ENCODE data around the gene PHC2. TPM values are rescaled to one million over a fixed set of nuclear protein-coding genes. Genes with fewer than 3 reads are reported as not detected.
A peak's percentile ranks its signal among the peaks of the same experiment; 100 is the strongest.

The PHC2 gene
- total RNA-seq, 1 donor from 2014 or later: 222 TPM

DNA sequence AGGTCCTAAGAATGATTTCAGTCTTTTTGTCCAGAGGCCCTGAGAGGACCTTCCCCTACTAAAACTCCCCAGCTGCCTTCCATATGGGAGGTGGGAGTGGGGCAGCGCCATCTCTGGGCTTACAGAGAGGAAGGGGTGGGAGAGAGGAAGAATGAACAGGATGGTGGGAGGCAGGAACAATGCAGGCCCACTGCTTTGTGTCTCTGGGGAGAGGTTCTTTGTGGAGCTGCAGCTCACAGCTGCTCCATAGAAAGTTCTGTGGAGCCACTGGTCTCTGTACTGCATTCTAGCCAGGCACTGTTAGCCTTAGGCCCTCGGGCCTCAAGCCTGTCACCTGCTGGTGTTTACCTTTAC, 66.4 kb downstream of the PHC2 start:
- H3K9me3 ChIP-seq: no peaks in the 10 kb centered on the region
- no peaks in the 10 kb centered on the region for H3K36me3 ChIP-seq
- no peaks in the 10 kb centered on the region for H3K27me3 ChIP-seq
- TF ChIP-seq, protein P1, sequence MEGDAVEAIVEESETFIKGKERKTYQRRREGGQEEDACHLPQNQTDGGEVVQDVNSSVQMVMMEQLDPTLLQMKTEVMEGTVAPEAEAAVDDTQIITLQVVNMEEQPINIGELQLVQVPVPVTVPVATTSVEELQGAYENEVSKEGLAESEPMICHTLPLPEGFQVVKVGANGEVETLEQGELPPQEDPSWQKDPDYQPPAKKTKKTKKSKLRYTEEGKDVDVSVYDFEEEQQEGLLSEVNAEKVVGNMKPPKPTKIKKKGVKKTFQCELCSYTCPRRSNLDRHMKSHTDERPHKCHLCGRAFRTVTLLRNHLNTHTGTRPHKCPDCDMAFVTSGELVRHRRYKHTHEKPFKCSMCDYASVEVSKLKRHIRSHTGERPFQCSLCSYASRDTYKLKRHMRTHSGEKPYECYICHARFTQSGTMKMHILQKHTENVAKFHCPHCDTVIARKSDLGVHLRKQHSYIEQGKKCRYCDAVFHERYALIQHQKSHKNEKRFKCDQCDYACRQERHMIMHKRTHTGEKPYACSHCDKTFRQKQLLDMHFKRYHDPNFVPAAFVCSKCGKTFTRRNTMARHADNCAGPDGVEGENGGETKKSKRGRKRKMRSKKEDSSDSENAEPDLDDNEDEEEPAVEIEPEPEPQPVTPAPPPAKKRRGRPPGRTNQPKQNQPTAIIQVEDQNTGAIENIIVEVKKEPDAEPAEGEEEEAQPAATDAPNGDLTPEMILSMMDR (IDR thresholded peaks at IDR 0.05): no peak
- intact Hi-C loops (cut with DNase I): no loop called here
- H3K4me3 ChIP-seq: no peak overlapping the region
- H3K4me1 ChIP-seq: peaks cover 12 to 51% of the 10 kb centered on the region in 2 donors
- peak overlapping the region; percentile 73 to 87 for H3K27ac ChIP-seq
- DNase-seq (ENCODE audit: low spot score in 2 of 2): no peak

DNA sequence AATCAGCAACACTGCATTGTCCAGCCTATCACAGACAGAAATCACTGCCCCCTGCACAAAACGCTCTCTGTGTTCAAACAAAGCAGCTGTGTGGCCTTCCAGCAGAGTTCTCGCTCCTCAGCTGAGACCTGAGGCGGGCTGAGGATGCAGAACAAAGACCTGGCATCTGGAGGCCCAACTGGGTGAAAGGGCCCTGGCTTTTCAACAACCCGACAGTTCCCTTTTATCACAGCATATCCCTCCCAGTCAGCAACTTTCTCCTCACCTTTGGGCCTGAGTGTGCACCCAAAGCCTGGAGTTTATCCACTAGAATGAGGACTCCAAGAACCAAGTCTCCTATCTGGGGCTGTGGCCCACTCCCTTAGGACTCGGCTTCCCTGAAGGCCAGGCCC, 67.4 kb downstream of the PHC2 start:
- TF ChIP-seq, protein P1 (IDR thresholded peaks at IDR 0.05): no peak
- Histone ChIP-seq H3K27me3 (no peaks in the 10 kb centered on the region), H3K27ac (peak overlapping the region; percentile 73 to 87), H3K4me3 (no peak overlapping the region), H3K4me1 (peaks cover 12 to 51% of the 10 kb centered on the region in 2 donors), H3K36me3 (no peaks in the 10 kb centered on the region), H3K9me3 (no peaks in the 10 kb centered on the region)
- DNase-seq (ENCODE audit: low spot score in 2 of 2): no peak
- intact Hi-C loops (cut with DNase I): loop anchor here (1.0 kb wide), 1 partner anchor 13 kb away; no protein-coding TSS in a partner anchor

DNA sequence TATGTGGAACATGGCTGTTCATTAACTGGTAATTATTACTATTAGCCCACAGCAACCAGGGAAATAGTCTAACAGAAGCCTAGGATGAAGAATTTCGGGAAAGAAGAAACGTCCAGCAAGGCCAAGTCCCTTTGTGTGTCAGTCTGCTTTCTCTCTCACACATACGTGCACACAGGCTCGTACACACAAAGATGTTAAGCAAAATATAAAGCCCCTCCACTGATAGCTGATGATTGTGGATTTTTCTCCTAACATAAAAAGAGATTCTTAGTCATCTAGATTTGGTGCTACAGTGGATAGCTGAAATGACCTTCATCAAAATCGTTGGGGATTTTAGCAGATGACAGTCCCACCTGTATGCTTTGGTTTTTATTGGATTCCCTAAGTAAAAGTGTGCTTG, 67.9 kb downstream of the PHC2 start:
- H3K36me3 ChIP-seq: no peaks in the 10 kb centered on the region
- H3K9me3 ChIP-seq: no peaks in the 10 kb centered on the region
- TF ChIP-seq, protein P1 (IDR thresholded peaks at IDR 0.05): no peak
- no peaks in the 10 kb centered on the region for H3K27me3 ChIP-seq
- peak overlapping the region; percentile 73 to 87 for H3K27ac ChIP-seq
- H3K4me1 ChIP-seq: peaks cover 12 to 50% of the 10 kb centered on the region in 2 donors
- no peak for DNase-seq (ENCODE audit: low spot score in 2 of 2)
- H3K4me3 ChIP-seq: no peak overlapping the region
- intact Hi-C loops (cut with DNase I): loop anchor here (1.0 kb wide), 1 partner anchor 13 kb away; no protein-coding TSS in a partner anchor

DNA sequence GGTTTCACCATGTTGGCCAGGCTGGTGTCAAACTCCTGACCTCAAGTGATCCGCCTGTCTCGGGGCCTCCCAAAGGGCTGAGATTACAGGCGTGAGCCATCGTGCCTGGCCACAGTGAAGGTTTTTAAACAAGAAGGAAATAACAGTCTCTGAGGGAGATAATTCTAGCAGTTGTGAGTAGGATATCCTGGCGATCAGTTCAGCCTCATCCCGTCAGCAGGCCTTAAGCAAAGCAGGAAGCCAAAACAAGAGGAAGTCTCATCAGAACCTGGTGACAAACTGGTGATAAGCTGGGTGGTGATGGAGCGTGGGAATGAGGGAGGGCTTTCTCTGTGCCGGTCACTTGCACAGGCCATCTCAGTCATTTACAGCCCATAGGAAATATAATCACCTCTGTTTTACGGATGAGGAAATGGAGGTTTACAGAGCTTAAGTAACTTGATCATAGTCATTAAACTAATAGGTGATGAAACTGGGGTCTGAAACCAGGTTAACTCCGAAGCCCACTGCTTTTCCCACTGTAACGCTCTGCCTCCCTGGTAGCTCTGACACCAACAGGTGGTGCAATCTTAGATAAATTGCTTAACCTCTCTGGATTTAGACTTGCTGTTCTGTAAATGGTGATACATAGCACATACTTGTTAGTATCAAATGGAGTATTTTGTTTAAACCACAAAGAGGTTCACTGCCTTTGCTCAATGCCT, 69.2 kb downstream of the PHC2 start:
- no peak overlapping the region for H3K4me3 ChIP-seq
- no peak for DNase-seq (ENCODE audit: low spot score in 2 of 2)
- no peaks in the 10 kb centered on the region for H3K9me3 ChIP-seq
- peaks cover 12 to 39% of the 10 kb centered on the region in 2 donors for H3K4me1 ChIP-seq
- H3K36me3 ChIP-seq: no peaks in the 10 kb centered on the region
- no peaks in the 10 kb centered on the region for H3K27me3 ChIP-seq
- H3K27ac ChIP-seq: peak overlapping the region in 1 of 2 donors; percentile 73
- intact Hi-C loops (cut with DNase I): no loop called here
- TF ChIP-seq, protein P1 (IDR thresholded peaks at IDR 0.05): no peak

DNA sequence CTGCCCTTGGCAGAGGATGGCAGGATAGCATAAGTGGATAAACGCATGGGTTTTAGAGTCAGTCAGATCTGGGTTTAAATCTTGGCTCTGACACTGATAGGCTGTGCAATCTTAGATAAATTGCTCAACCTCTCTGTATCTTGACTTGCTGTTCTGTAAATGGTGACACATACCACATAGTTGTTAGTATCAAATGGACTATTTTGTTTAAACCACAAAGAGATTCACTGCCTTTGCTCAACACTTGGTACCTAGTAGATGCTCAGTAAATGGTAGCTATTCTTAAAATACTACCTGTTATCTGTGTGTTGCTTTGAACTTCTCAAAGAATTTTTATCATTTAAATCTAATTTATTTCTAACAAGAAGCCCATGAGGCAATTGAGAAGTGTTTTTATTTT, 70.5 kb downstream of the PHC2 start:
- Histone ChIP-seq H3K27me3 (no peaks in the 10 kb centered on the region), H3K36me3 (no peaks in the 10 kb centered on the region), H3K4me3 (no peak overlapping the region), H3K4me1 (peaks cover 8 to 27% of the 10 kb centered on the region in 2 donors), H3K9me3 (no peaks in the 10 kb centered on the region), H3K27ac (no peak overlapping the region)
- TF ChIP-seq, protein P1 (IDR thresholded peaks at IDR 0.05): no peak
- intact Hi-C loops (cut with DNase I): no loop called here
- DNase-seq (ENCODE audit: low spot score in 2 of 2): no peak

All from ascending aorta (tissue), 2 donors.